ENCODE measurements around the gene GAL.

- TF ChIP-seq CTCF (IDR thresholded peaks at IDR 0.05; ENCODE audit: low read length) (no peak), EZH2 (IDR thresholded peaks at IDR 0.05; ENCODE audit: borderline replicate concordance, low read length) (no peak)
Measured at GRCh38 chr11:68683121-68683520, 1.2 kb upstream of the GAL start.

Data from OCI-LY1 (cell line).